Suprapubic skin (tissue), 3 donors: ENCODE measurements around the gene SLAIN2.

Source experiments
- CTCF ChIP-seq, 2 donors: fragments of 200-600 bp in 1 of 2; fragments of 450-650 bp in 1 of 2; sonication (generic) in 1 of 2; IDR thresholded peaks; one replicate each; pipeline ENCODE4 v1.5.1; 2016 to 2019; ENCODE audit warnings: antibody characterized with exemption in 2 of 2, mild to moderate bottlenecking in 1 of 2, moderate library complexity in 1 of 2
- EP300 ChIP-seq: sonication (generic); formaldehyde crosslinking; IDR thresholded peaks from one replicate; pipeline ENCODE4 v1.6.1; 2017; ENCODE audit warnings: antibody characterized with exemption

GRCh38 chr4:48439988-48440387, 98.7 kb downstream of the SLAIN2 start:
- TF ChIP-seq EP300, result no peak
- no peak for TF ChIP-seq CTCF (IDR thresholded peaks at IDR 0.05)
